H1 (cell line): Measurements from ENCODE around the gene REM2. TPM values are rescaled to one million over a fixed set of nuclear protein-coding genes. Genes with fewer than 3 reads are reported as not detected.

ENCODE experiments used
- CTCF ChIA-PET: fragments of 300-600 bp; sonication (Branson Sonifier 250); formaldehyde crosslinking; loops from one replicate; lab custom pipeline; 2021; ENCODE audit not compliant: partially characterized antibody; lab: Charles Lee
- POLR2A ChIA-PET: fragments of 300-600 bp; sonication (Branson Sonifier 250); formaldehyde crosslinking; loops from one replicate; lab custom pipeline; 2021; ENCODE audit warnings: inconsistent platforms; ENCODE audit not compliant: partially characterized antibody; lab: Charles Lee
- DNase-seq, 2 experiments: peaks; one replicate each; pipeline versions ENCODE4 v3.0.0 to v3.0.0-alpha.2; 2010 to 2022; ENCODE audit warnings: low spot score in 2 of 2, low read depth in 1 of 2, mixed read lengths in 1 of 2
- FAIRE-seq: peaks from 2 replicates; lab custom pipeline; 2011; peaks lifted over from hg19 to GRCh38; lab: Jason Lieb, UNC
- H2AFZ ChIP-seq: 2 replicates; pipeline ENCODE4 v1.8.1; 2012; ENCODE audit warnings: low read length, inconsistent platforms
- H2AK5ac ChIP-seq: 2 replicates; pipeline ENCODE4 v1.6.1; 2013; ENCODE audit warnings: low read depth, low read length
- H2BK120ac ChIP-seq: replicated peaks from 2 replicates; pipeline ENCODE3; 2013; ENCODE audit warnings: low read depth, low read length, inconsistent platforms
- H2BK12ac ChIP-seq: 2 replicates; pipeline ENCODE4 v1.6.1; 2013; ENCODE audit warnings: low read depth, low read length
- H2BK15ac ChIP-seq: 2 replicates; pipeline ENCODE4 v1.6.1; 2013; ENCODE audit warnings: low read length
- H2BK20ac ChIP-seq: 2 replicates; pipeline ENCODE4 v1.6.1; 2013; ENCODE audit warnings: low read length
- H2BK5ac ChIP-seq: 2 replicates; pipeline ENCODE4 v1.6.1; 2013; ENCODE audit warnings: low read depth, low read length
- H3K14ac ChIP-seq: 2 replicates; pipeline ENCODE4 v1.6.1; 2013; ENCODE audit warnings: inconsistent platforms; ENCODE audit not compliant: insufficient read length
- H3K18ac ChIP-seq: 2 replicates; pipeline ENCODE4 v1.6.1; 2013; ENCODE audit warnings: low read length; ENCODE audit errors: extremely low read depth
- H3K23ac ChIP-seq: 2 replicates; pipeline ENCODE4 v1.6.1; 2013; ENCODE audit warnings: inconsistent platforms; ENCODE audit not compliant: insufficient read length
- H3K23me2 ChIP-seq: 2 replicates; pipeline ENCODE4 v1.6.1; 2013; ENCODE audit warnings: low read depth, low read length
- H3K27ac ChIP-seq: 2 replicates; pipeline ENCODE4 v1.6.1; 2011; ENCODE audit warnings: low read depth, low read length, inconsistent platforms
- H3K27me3 ChIP-seq, 4 experiments: replicated peaks in 1 of 4; 1 replicate in 1 of 4; 2 replicates in 3 of 4; pipeline versions ENCODE4 v1.6.1 to v1.8.1; 2011 to 2013; ENCODE audit warnings: low read length in 3 of 4, mild to moderate bottlenecking in 3 of 4, inconsistent platforms in 2 of 4, mixed read lengths in 2 of 4, moderate library complexity in 1 of 4; ENCODE audit not compliant: control insufficient read depth in 3 of 4, insufficient read depth in 3 of 4; ENCODE audit errors: extremely low read depth in 1 of 4
- H3K36me3 ChIP-seq, 4 experiments: 2 replicates each; pipeline versions ENCODE4 v1.6.1 to v1.8.1; 2011 to 2013; ENCODE audit warnings: mild to moderate bottlenecking in 4 of 4, low read length in 3 of 4, moderate library complexity in 2 of 4, control low read depth in 1 of 4, inconsistent platforms in 1 of 4; ENCODE audit not compliant: insufficient read depth in 4 of 4, control insufficient read depth in 2 of 4
- H3K4ac ChIP-seq: replicated peaks from 2 replicates; pipeline ENCODE3; 2013; ENCODE audit warnings: low read length, low read depth, mixed read lengths, inconsistent platforms; ENCODE audit not compliant: insufficient read length
- H3K4me1 ChIP-seq, 4 experiments: replicated peaks in 1 of 4; 1 replicate in 1 of 4; 2 replicates in 3 of 4; pipeline versions ENCODE4 v1.6.1 to v1.8.1; 2011 to 2013; ENCODE audit warnings: low read length in 3 of 4, inconsistent platforms in 2 of 4, mixed read lengths in 1 of 4; ENCODE audit not compliant: insufficient read depth in 4 of 4, control insufficient read depth in 3 of 4
- H3K4me2 ChIP-seq, 2 experiments: 2 replicates each; pipeline versions ENCODE4 v1.6.1 to v1.8.1; 2011 to 2013; ENCODE audit warnings: low read depth in 2 of 2, low read length in 2 of 2, control low read depth in 1 of 2, inconsistent platforms in 1 of 2, mild to moderate bottlenecking in 1 of 2; ENCODE audit not compliant: insufficient read depth in 1 of 2
- H3K4me3 ChIP-seq, 4 experiments: fragments of 200-600, 300-600 bp in 1 of 4; sonication (generic), shearing (Covaris generic), sonication (Bioruptor Twin) in 1 of 4; 2 replicates each; pipeline versions ENCODE4 v1.5.1 to v1.8.1; 2011 to 2016; ENCODE audit warnings: low read length in 4 of 4, low read depth in 3 of 4, control low read depth in 2 of 4, inconsistent platforms in 2 of 4, mild to moderate bottlenecking in 2 of 4, mixed read lengths in 1 of 4, moderate library complexity in 1 of 4; ENCODE audit not compliant: insufficient read depth in 2 of 4; ENCODE audit errors: extremely low read depth in 1 of 4
- H3K56ac ChIP-seq: replicated peaks from 2 replicates; pipeline ENCODE3; 2013; ENCODE audit warnings: low read depth, mild to moderate bottlenecking, mixed read lengths, low read length, inconsistent platforms; ENCODE audit not compliant: insufficient read length
- H3K79me1 ChIP-seq: 2 replicates; pipeline ENCODE4 v1.6.1; 2013; ENCODE audit warnings: low read depth, low read length, control low read depth
- H3K79me2 ChIP-seq, 2 experiments: 2 replicates each; pipeline versions ENCODE4 v1.6.1 to v1.8.1; 2012 to 2013; ENCODE audit warnings: low read length in 2 of 2, mild to moderate bottlenecking in 2 of 2, inconsistent platforms in 1 of 2; ENCODE audit not compliant: insufficient read depth in 2 of 2, control insufficient read depth in 1 of 2
- H3K9ac ChIP-seq, 4 experiments: replicated peaks in 1 of 4; 1 replicate in 1 of 4; 2 replicates in 3 of 4; pipeline versions ENCODE4 v1.6.1 to v1.8.1; 2011 to 2013; ENCODE audit warnings: low read depth in 3 of 4, low read length in 3 of 4, control low read depth in 2 of 4, mild to moderate bottlenecking in 2 of 4, moderate library complexity in 2 of 4, inconsistent platforms in 1 of 4; ENCODE audit errors: extremely low read depth in 1 of 4
- H3K9me3 ChIP-seq, 2 experiments: 2 replicates each; pipeline versions ENCODE4 v1.6.1 to v1.8.1; 2012 to 2013; ENCODE audit warnings: mild to moderate bottlenecking in 2 of 2, moderate library complexity in 2 of 2, control low read depth in 1 of 2, inconsistent platforms in 1 of 2, low read depth in 1 of 2, low read length in 1 of 2, mixed read lengths in 1 of 2; ENCODE audit not compliant: insufficient read depth in 2 of 2
- H4K20me1 ChIP-seq, 2 experiments: replicated peaks in 1 of 2; 2 replicates each; pipeline versions ENCODE3 to v1.8.1; 2011 to 2013; ENCODE audit warnings: inconsistent platforms in 2 of 2, low read length in 2 of 2, mild to moderate bottlenecking in 1 of 2; ENCODE audit not compliant: insufficient read depth in 2 of 2, control insufficient read depth in 1 of 2
- H4K5ac ChIP-seq: 2 replicates; pipeline ENCODE4 v1.6.1; 2013; ENCODE audit warnings: low read length, low read depth, mixed read lengths, inconsistent platforms; ENCODE audit not compliant: insufficient read length
- H4K8ac ChIP-seq: 2 replicates; pipeline ENCODE4 v1.8.0; 2013; ENCODE audit warnings: mild to moderate bottlenecking, moderate library complexity, low read length, inconsistent platforms; ENCODE audit not compliant: insufficient read depth; ENCODE audit errors: extremely low read depth
- H4K91ac ChIP-seq: replicated peaks from 2 replicates; pipeline ENCODE3; 2013; ENCODE audit warnings: low read length, mixed read lengths, inconsistent platforms; ENCODE audit not compliant: insufficient read length
- BCL11A ChIP-seq, 2 experiments: IDR thresholded peaks; one replicate each; pipeline ENCODE4 v1.6.1; 2011; ENCODE audit warnings: low read depth in 2 of 2, low read length in 2 of 2, mild to moderate bottlenecking in 2 of 2
- BRCA1 ChIP-seq: IDR thresholded peaks from 2 replicates; pipeline ENCODE4 v1.6.1; 2012; ENCODE audit warnings: low read depth, low read length, improper control_type of control experiment
- CHD2 ChIP-seq: IDR thresholded peaks from 2 replicates; pipeline ENCODE4 v1.6.1; 2012; ENCODE audit warnings: low read length, improper control_type of control experiment
- CTBP2 ChIP-seq: IDR thresholded peaks from 2 replicates; pipeline ENCODE4 v1.7.0; 2011; ENCODE audit warnings: borderline replicate concordance, mild to moderate bottlenecking, moderate library complexity, mixed read lengths, low read length; ENCODE audit not compliant: insufficient read depth, insufficient read length
- HDAC2 ChIP-seq, 2 experiments: fragments of 300-600 bp in 1 of 2; sonication (generic) in 1 of 2; IDR thresholded peaks; 2 replicates each; pipeline ENCODE4 v1.6.1; 2011 to 2012; ENCODE audit warnings: low read depth in 2 of 2, low read length in 2 of 2, mild to moderate bottlenecking in 2 of 2, moderate library complexity in 2 of 2, borderline replicate concordance in 1 of 2, inconsistent platforms in 1 of 2
- KDM4A ChIP-seq: IDR thresholded peaks from one replicate; pipeline ENCODE4 v1.7.1; 2012; ENCODE audit warnings: low read depth, mild to moderate bottlenecking, moderate library complexity, low read length, inconsistent platforms; ENCODE audit not compliant: severe bottlenecking
- POLR2AphosphoS5 ChIP-seq: IDR thresholded peaks from 2 replicates; pipeline ENCODE4 v1.6.1; 2011; ENCODE audit warnings: low read depth, low read length
- TAF7 ChIP-seq: optimal IDR thresholded peaks from 2 replicates; pipeline ENCODE3; 2011; ENCODE audit warnings: low read depth, mild to moderate bottlenecking, inconsistent platforms, low read length, moderate library complexity, borderline replicate concordance
- TEAD4 ChIP-seq: IDR thresholded peaks from 2 replicates; pipeline ENCODE4 v1.6.1; 2012; ENCODE audit warnings: low read depth, low read length, inconsistent platforms, mixed read lengths
- ZNF274 ChIP-seq: IDR thresholded peaks from 2 replicates; pipeline ENCODE4 v1.7.0; 2012; ENCODE audit warnings: low read length, borderline replicate concordance; ENCODE audit errors: extremely low read depth
- WGBS, 2 experiments: shearing (Covaris generic) in 1 of 2; methylation state at CpG; one replicate each; pipeline versions ENCODE4 v1.1.6 to v1.1.7; 2013 to 2015; ENCODE audit warnings: low lambda C conversion rate in 2 of 2, mixed read lengths in 2 of 2, inconsistent platforms in 1 of 2, low coverage in 1 of 2, missing lambda C conversion rate in 1 of 2; ENCODE audit not compliant: insufficient replicate concordance in 2 of 2, insufficient coverage in 1 of 2, insufficient read length in 1 of 2; ENCODE audit errors: extremely low coverage in 1 of 2, missing lambda C conversion rate in 1 of 2; 5-methylcytosine and 5-hydroxymethylcytosine counted together
- polyA plus RNA-seq, 7 experiments: library from polyadenylated mRNA; depleted of rRNA in 3 of 7; stranded (reverse) in 5 of 7; unstranded in 2 of 7; fragments of >200 nt in 5 of 7; fragments of 200-250 nt in 2 of 7; gene quantifications; 1 replicate in 5 of 7; 2 replicates in 1 of 7; 4 replicates in 1 of 7; pipeline versions ENCODE4 v1.2.1 to v1.2.3, GENCODE V29; 2011 to 2013; ENCODE audit warnings: missing spikeins in 2 of 7, mixed read lengths in 2 of 7
- total RNA-seq: library from RNA; stranded (reverse); fragmentation: NEBNext Ultra II Directional; extraction: Animal tissue kit (Norgen Biotek cat#: 25700); gene quantifications from 2 replicates; pipeline ENCODE4 v1.2.1, GENCODE V29; 2021
- TF ChIP-seq, protein P1 (sequence below): IDR thresholded peaks from 2 replicates; pipeline ENCODE4 v1.6.1; 2012; ENCODE audit warnings: low read length, inconsistent platforms

The REM2 gene
- total and polyA plus RNA-seq, 2 of the 8 experiments (the other 6 are each of a cell fraction or from before 2014, with no cell fraction given): 1.00 to 1.1 TPM

DNA sequence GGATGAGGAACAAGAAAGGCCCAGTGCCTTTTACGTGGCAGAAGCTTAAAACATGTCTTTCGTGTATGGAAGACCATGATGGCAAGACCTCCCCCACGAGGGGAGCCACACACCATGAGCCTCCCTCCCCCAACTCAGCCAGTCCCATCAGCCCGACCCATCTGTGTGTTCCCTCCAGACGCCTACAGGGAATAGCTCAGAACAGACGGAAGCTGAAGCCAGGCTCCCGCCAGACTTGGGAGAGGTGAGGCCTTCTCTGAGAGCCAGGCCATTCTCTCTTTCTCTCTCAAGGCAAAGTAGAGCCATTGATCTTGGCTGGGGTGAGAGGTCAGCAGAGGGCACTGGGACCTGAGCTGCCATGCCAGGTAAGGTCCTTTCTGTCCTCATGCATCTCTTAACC lies 9.5 kb downstream of the REM2 start:
- no peak overlapping the region for H4K91ac ChIP-seq
- no peak overlapping the region for H2BK120ac ChIP-seq
- H3K27ac ChIP-seq: no peak overlapping the region
- no peak overlapping the region for H3K4ac ChIP-seq
- no peaks in the 10 kb centered on the region for H4K20me1 ChIP-seq
- ChIA-PET CTCF (interaction anchor here (0.5 to 14.9 kb wide), 7 partner anchors 7 to 335 kb away, joined by 3 to 158 read pairs (median 7); partner anchors contain the start of genes LRP10 and REM2), POLR2A (interaction anchor here (0.7 to 1.6 kb wide), 5 partner anchors 21 to 69 kb away, joined by 3 to 5 read pairs (median 3); partner anchors contain the start of gene LRP10)
- peaks cover 3% of the 10 kb centered on the region; the same call in 1 of the 2 replicates for H3K79me1 ChIP-seq
- H3K23ac ChIP-seq: no peak overlapping the region
- H3K4me3 ChIP-seq: no peak overlapping the region
- H3K4me2 ChIP-seq: no peak overlapping the region
- H2BK12ac ChIP-seq: no peak overlapping the region
- H2BK20ac ChIP-seq: no peak overlapping the region
- no peaks in the 10 kb centered on the region for H3K79me2 ChIP-seq
- H3K56ac ChIP-seq: no peak overlapping the region
- no peaks in the 10 kb centered on the region for H3K36me3 ChIP-seq
- no peak overlapping the region for H4K5ac ChIP-seq
- no peak overlapping the region for H2BK15ac ChIP-seq
- no peaks in the 10 kb centered on the region for H3K23me2 ChIP-seq
- H2AK5ac ChIP-seq: no peak overlapping the region
- H4K8ac ChIP-seq: no peak overlapping the region
- no peak overlapping the region for H3K18ac ChIP-seq
- 86% methylated on average over 7 of the region's 7 CpGs; no CpG with 5 or more reads in 1 of the 2 experiments for WGBS, 2 experiments
- H2AFZ ChIP-seq: no peak overlapping the region
- no peak overlapping the region for H3K14ac ChIP-seq
- H2BK5ac ChIP-seq: no peak overlapping the region
- FAIRE-seq: no peak
- H3K9me3 ChIP-seq: no peaks in the 10 kb centered on the region
- H3K27me3 ChIP-seq: peaks cover 3 to 18% (median 13%) of the 10 kb centered on the region in 4 experiments
- H3K9ac ChIP-seq: no peak overlapping the region
- peaks cover 0 to 2% (median 0%) of the 10 kb centered on the region in 4 experiments; a peak in 1 of 7 replicates for H3K4me1 ChIP-seq
- DNase-seq: no peak
- TF ChIP-seq, protein P1, sequence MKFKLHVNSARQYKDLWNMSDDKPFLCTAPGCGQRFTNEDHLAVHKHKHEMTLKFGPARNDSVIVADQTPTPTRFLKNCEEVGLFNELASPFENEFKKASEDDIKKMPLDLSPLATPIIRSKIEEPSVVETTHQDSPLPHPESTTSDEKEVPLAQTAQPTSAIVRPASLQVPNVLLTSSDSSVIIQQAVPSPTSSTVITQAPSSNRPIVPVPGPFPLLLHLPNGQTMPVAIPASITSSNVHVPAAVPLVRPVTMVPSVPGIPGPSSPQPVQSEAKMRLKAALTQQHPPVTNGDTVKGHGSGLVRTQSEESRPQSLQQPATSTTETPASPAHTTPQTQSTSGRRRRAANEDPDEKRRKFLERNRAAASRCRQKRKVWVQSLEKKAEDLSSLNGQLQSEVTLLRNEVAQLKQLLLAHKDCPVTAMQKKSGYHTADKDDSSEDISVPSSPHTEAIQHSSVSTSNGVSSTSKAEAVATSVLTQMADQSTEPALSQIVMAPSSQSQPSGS: no peak
- no peak for TF ChIP-seq HDAC2 (IDR thresholded peaks at IDR 0.05; ENCODE audit: borderline replicate concordance in 1 of 2, low read depth in 2 of 2, low read length in 2 of 2)
- TF ChIP-seq ZNF274: no peak
- no peak for TF ChIP-seq CHD2
- no peak for TF ChIP-seq POLR2AphosphoS5
- no peak for TF ChIP-seq BCL11A (IDR thresholded peaks at IDR 0.05; ENCODE audit: low read depth in 2 of 2, low read length in 2 of 2)
- no peak for TF ChIP-seq TAF7
- no peak for TF ChIP-seq KDM4A
- no peak for TF ChIP-seq CTBP2
- TF ChIP-seq TEAD4: no peak
- TF ChIP-seq BRCA1: no peak
